Smooth muscle cell (in vitro differentiated cells): ENCODE results near the gene ADGRV1. TPM values are rescaled to one million over a fixed set of nuclear protein-coding genes. Genes with fewer than 3 reads are reported as not detected.

Experiments
- DNase-seq: peaks from one replicate; lab custom pipeline; 2025; ENCODE audit not compliant: unreplicated experiment; lab: John Stamatoyannopoulos, UW
- H2AFZ ChIP-seq: fragments of 200-600 bp; sonication (generic); 2 replicates; pipeline ENCODE4 v1.6.0; 2016; ENCODE audit warnings: antibody characterized with exemption, low read depth, mild to moderate bottlenecking
- H3F3A ChIP-seq: fragments of 200-600 bp; sonication (generic); 2 replicates; pipeline ENCODE4 v1.6.0; 2017; ENCODE audit warnings: antibody characterized with exemption, low read depth
- H3K27ac ChIP-seq: fragments of 200-600 bp; sonication (generic); 2 replicates; pipeline ENCODE4 v1.5.1; 2016; ENCODE audit warnings: low read depth, mild to moderate bottlenecking
- H3K27me3 ChIP-seq: fragments of 200-600 bp; sonication (generic); 2 replicates; pipeline ENCODE4 v1.6.1; 2016; ENCODE audit warnings: low read depth, mild to moderate bottlenecking
- H3K36me3 ChIP-seq: fragments of 200-600 bp; sonication (generic); 2 replicates; pipeline ENCODE4 v1.5.1; 2016; ENCODE audit warnings: low read depth
- H3K4me1 ChIP-seq: fragments of 200-600 bp; sonication (generic); 2 replicates; pipeline ENCODE4 v1.5.1; 2016; ENCODE audit warnings: low read depth
- H3K4me2 ChIP-seq: fragments of 200-600 bp; sonication (generic); 2 replicates; pipeline ENCODE4 v1.6.0; 2016; ENCODE audit warnings: mild to moderate bottlenecking
- H3K4me3 ChIP-seq: fragments of 200-600 bp; sonication (generic); 2 replicates; pipeline ENCODE4 v1.5.1; 2016; ENCODE audit warnings: mild to moderate bottlenecking
- H3K79me2 ChIP-seq: fragments of 200-600 bp; sonication (generic); 2 replicates; pipeline ENCODE4 v1.6.0; 2016; ENCODE audit warnings: low read depth, mild to moderate bottlenecking
- H3K9ac ChIP-seq: fragments of 200-600 bp; sonication (generic); 2 replicates; pipeline ENCODE4 v1.6.0; 2016; ENCODE audit warnings: low read depth
- H3K9me3 ChIP-seq: fragments of 200-600 bp; sonication (generic); replicated peaks from 2 replicates; pipeline ENCODE4 v1.5.1; 2016; ENCODE audit warnings: low read depth
- H4K20me1 ChIP-seq: fragments of 200-600 bp; sonication (generic); 2 replicates; pipeline ENCODE4 v1.6.0; 2016; ENCODE audit warnings: low read depth
- WGBS: methylation state at CpG from one replicate; pipeline ENCODE4 v1.1.7; 2016; ENCODE audit warnings: low lambda C conversion rate; 5-methylcytosine and 5-hydroxymethylcytosine counted together
- polyA plus RNA-seq: library from polyadenylated mRNA; unstranded; fragments of >200 nt; fragmentation: Nextera tagmentation; extraction: Ambion mirVana; gene quantifications from 2 replicates; pipeline ENCODE4 v1.2.1, GENCODE V29; 2016
- total RNA-seq: library from RNA; depleted of rRNA; stranded (reverse); fragments of >200 nt; gene quantifications from 2 replicates; pipeline ENCODE4 v1.2.3, GENCODE V29; 2014
- TF ChIP-seq, protein P1 (sequence below): fragments of 200-600 bp; sonication (generic); IDR thresholded peaks from 2 replicates; pipeline ENCODE4 v1.5.1; 2017; ENCODE audit warnings: borderline replicate concordance, mild to moderate bottlenecking, antibody characterized with exemption; ENCODE audit not compliant: insufficient read depth, poor library complexity, severe bottlenecking

ADGRV1 gene
- total and polyA plus RNA-seq, 2 experiments from 2014 or later = 16.8 to 17.7 TPM

DNA sequence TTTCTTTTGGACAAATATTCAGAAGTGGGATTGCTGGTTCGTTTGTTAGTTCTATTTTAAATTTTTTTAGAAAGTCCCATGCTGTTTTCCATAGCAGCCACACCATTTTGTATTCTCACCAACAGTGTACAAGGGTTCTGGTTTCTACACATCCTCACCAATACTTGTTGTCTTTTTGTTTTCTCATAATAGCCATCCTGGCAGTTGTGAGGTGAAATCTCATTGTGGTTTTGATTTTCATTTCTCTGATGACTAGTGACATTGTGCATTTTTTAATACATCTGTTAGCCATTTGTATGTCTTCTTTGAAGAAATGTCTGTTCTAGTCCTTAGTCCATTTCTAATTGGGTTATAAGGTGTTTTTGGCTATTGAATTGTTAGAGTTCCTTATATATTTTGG lies 610.3 kb downstream of the ADGRV1 start:
- Histone ChIP-seq H3K9ac (no peak overlapping the region), H3K4me1 (peaks cover 10% of the 10 kb centered on the region), H3K4me3 (no peak overlapping the region), H4K20me1 (no peaks in the 10 kb centered on the region), H3F3A (no peaks in the 10 kb centered on the region), H3K79me2 (no peaks in the 10 kb centered on the region), H3K4me2 (no peak overlapping the region), H3K9me3 (no peaks in the 10 kb centered on the region), H2AFZ (no peak overlapping the region), H3K36me3 (no peaks in the 10 kb centered on the region), H3K27ac (no peak overlapping the region), H3K27me3 (no peaks in the 10 kb centered on the region)
- WGBS = 91% methylated on average over 1 of the region's 1 CpG
- TF ChIP-seq, protein P1, sequence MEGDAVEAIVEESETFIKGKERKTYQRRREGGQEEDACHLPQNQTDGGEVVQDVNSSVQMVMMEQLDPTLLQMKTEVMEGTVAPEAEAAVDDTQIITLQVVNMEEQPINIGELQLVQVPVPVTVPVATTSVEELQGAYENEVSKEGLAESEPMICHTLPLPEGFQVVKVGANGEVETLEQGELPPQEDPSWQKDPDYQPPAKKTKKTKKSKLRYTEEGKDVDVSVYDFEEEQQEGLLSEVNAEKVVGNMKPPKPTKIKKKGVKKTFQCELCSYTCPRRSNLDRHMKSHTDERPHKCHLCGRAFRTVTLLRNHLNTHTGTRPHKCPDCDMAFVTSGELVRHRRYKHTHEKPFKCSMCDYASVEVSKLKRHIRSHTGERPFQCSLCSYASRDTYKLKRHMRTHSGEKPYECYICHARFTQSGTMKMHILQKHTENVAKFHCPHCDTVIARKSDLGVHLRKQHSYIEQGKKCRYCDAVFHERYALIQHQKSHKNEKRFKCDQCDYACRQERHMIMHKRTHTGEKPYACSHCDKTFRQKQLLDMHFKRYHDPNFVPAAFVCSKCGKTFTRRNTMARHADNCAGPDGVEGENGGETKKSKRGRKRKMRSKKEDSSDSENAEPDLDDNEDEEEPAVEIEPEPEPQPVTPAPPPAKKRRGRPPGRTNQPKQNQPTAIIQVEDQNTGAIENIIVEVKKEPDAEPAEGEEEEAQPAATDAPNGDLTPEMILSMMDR = no peak
- DNase-seq = no peak

DNA sequence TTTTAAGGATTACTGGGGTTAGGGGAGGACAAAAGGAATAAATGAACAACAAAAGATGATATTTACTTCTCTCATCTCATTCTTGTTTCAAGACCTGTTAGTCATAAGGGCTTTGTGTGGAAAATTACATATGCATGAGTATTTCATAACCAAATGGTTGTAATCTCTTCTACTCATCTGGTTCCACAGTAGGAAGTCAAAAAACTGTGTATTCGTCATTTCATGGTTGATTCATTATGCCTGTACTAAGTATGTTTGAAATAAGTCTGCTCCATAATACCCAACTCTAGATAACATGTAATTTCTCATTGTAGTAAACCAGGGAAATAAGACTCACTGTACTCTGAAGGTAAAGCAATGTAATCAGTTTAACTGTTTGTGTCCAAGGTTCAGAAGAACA lies 611.7 kb downstream of the ADGRV1 start:
- TF ChIP-seq, protein P1 = no peak
- Histone ChIP-seq H3K36me3 (no peaks in the 10 kb centered on the region), H3K4me1 (peaks cover 10% of the 10 kb centered on the region), H3K79me2 (no peaks in the 10 kb centered on the region), H3F3A (no peaks in the 10 kb centered on the region), H4K20me1 (no peaks in the 10 kb centered on the region), H3K4me3 (no peak overlapping the region), H3K27ac (peak overlapping the region; percentile 33), H2AFZ (no peak overlapping the region), H3K27me3 (no peaks in the 10 kb centered on the region), H3K9me3 (no peaks in the 10 kb centered on the region), H3K4me2 (peak overlapping the region; percentile 28), H3K9ac (no peak overlapping the region)
- WGBS = 0% methylated on average over 1 of the region's 1 CpG
- DNase-seq = no peak

DNA sequence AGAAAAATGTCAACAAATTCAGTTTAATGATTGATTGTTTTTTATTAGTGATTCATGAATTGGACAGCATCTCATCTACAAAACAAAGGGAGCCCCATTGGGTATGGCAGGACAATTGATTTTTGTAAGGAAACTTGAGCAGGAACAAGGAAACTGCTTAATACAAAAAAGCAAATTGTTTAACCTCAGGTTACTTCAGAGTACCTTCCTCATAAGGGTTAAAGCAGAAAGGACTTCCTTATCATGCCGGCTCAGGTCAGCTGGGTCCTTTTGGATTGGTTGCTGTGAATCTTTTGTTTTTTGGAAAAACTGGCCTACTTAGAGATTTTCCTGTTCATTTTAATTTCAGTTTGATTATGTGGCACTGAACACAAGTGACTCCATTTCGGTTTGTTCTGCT lies 612.7 kb downstream of the ADGRV1 start:
- no peaks in the 10 kb centered on the region for H3K36me3 ChIP-seq
- no peaks in the 10 kb centered on the region for H3K79me2 ChIP-seq
- H3K4me2 ChIP-seq = no peak overlapping the region
- TF ChIP-seq, protein P1 = no peak
- H3K27ac ChIP-seq = no peak overlapping the region
- H3K4me3 ChIP-seq = no peak overlapping the region
- H2AFZ ChIP-seq = no peak overlapping the region
- H3K4me1 ChIP-seq = peaks cover 19% of the 10 kb centered on the region
- no peak overlapping the region for H3K9ac ChIP-seq
- 85% methylated on average over 2 of the region's 2 CpGs for WGBS
- H3F3A ChIP-seq = peaks cover 2% of the 10 kb centered on the region
- H3K9me3 ChIP-seq = no peaks in the 10 kb centered on the region
- DNase-seq = no peak
- no peaks in the 10 kb centered on the region for H3K27me3 ChIP-seq
- H4K20me1 ChIP-seq = no peaks in the 10 kb centered on the region

DNA sequence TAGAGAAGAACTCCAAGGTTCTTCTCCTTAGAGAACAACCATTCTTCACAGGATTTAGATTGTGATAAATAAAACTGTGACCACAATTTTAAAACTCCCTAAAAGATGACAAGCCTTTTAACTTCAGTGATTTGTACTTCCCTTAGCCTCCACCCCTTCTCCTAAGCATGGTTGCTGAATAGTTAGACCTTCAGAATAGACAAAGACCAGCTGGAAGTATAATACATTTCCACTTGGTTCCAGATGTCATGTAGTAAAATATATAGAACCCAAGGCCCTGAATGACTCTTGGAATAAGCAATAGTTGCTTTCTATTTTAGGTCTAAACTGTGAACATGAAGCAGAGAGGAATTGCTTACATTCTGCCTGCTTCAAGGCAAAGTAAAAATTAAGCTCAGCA lies 615.8 kb downstream of the ADGRV1 start:
- no peaks in the 10 kb centered on the region for H3K9me3 ChIP-seq

More for the DNA sequence above, 615.8 kb downstream of the ADGRV1 start:
- H3K27ac ChIP-seq = no peak overlapping the region
- no peak overlapping the region for H3K4me3 ChIP-seq
- DNase-seq = no peak
- no peaks in the 10 kb centered on the region for H3K27me3 ChIP-seq
- H3K4me2 ChIP-seq = no peak overlapping the region
- peaks cover 31% of the 10 kb centered on the region for H3K4me1 ChIP-seq
- no peak overlapping the region for H3K9ac ChIP-seq
- H2AFZ ChIP-seq = no peak overlapping the region
- peaks cover 3% of the 10 kb centered on the region for H3F3A ChIP-seq
- no peaks in the 10 kb centered on the region for H4K20me1 ChIP-seq
- no peaks in the 10 kb centered on the region for H3K79me2 ChIP-seq
- TF ChIP-seq, protein P1 = no peak
- H3K36me3 ChIP-seq = no peaks in the 10 kb centered on the region
